Left renal cortex interstitium (tissue), 4 donors: ENCODE measurements around the gene AKT2. TPM values are rescaled to one million over a fixed set of nuclear protein-coding genes. Genes with fewer than 3 reads are reported as not detected.

Experiments
- DNase-seq, 4 donors: peaks; one replicate each; pipeline ENCODE4 v3.0.0-alpha.2; 2013; ENCODE audit warnings: low read depth in 4 of 4, low spot score in 2 of 4, missing footprints in 1 of 4
- polyA plus RNA-seq, 4 donors: library from polyadenylated mRNA; unstranded; fragments of 120-200 nt; gene quantifications; one replicate each; pipeline ENCODE4 v1.2.1, GENCODE V29; 2013; ENCODE audit not compliant: insufficient read length in 4 of 4

The AKT2 gene
- polyA plus RNA-seq, 4 donors = 131 to 226 (median 200) TPM

DNA sequence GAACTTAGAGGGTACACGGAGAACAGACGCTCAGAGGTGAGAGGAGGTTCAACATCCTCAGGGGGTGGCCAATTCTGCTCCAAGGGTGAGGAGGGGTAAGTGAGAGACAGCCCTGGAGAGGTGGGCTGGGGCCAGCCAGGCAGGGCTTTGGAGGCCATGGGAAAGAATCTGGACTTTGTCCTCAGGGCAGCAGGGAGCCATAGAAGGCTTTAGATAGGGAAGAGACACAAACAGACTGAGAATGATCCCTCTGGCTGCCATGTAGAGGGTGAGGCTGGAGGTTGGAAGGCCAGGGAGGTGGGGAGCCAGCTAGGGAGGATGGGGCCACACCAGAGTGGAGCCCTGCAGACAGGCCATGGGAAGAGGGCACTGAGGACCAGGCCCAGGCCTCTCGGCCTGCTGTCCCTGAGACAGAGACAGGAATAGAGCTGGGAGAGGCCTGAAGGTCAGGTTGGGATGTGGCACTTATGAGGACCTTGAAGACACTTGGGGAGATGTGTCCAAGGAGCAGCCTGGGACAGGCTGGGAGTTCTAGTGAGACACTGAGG, 29.5 kb downstream of the AKT2 start:
- DNase-seq = no peak

DNA sequence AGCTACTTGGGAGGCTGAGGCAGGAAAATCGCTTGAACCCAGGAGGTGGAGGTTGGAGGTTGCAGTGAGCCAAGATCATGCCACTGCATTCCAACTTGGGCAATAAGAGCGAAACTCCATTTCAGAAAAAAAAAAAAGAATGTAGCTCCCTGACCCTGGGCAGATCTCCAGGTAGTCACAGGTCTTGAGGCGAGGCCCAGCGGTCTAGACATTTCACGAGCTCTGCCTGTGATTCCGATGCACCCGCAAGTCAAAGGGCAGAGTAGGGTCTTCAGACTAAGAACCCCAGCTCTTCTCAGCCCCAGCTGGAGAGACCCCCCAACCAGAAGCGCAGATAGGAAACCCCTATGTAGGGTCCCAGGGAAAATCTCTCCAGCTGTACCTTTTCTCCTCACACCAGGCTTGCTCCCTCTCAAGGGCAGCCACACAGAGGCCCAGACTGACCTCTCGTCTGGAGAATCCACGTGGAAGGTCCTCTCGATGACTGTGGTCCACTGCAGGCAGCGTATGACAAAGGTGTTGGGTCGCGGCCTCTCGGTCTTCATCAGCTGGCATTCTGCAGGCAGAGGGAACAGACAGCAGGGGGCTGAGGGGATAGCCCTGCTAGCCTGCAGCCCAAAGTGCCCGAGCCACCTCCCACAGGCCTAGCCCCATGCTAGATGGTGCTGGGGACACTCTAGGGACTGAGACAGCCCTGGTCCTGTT, 30.3 kb downstream of the AKT2 start:
- no peak for DNase-seq

DNA sequence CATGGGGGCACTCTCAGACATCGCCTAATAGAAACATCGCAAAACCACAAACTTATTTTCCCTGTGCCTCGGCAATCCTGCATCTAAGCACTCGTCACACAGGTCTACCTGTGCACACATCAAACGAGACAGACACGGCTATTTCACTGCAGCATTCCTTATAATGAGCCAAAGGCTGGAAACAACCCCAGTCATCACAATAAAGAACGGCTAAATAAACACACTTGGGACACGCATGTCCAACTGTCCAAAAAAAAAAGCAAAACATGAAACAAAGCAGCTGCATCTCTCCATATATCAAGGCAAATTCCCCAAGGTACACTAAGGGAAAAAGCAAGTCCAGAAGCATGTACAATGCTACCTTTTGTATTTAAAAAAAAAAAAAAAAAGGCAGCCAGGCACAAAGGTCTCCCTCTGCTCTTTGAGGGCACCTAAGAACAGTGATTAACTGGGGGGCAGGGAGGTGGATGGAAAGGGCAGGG, 31.5 kb downstream of the AKT2 start:
- no peak for DNase-seq

DNA sequence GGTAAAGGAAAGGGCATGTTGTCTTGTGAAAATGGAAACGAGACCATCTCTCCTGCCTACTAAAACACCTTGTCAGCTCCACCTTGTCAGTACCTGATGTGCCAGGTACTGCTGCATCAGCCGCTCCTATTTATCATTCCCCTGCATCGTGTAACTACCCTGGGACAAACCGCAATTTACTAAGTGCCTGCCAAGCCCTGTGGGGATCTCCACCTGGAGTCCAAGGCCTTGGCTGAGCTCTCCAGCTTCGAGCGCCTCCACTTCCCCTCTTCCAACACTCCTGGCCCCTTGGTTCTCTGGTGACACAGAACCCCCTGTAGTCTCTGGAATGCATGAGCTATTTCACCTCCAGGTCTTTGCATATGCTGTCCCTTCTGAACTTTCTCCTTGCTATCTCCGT, 32.8 kb downstream of the AKT2 start:
- no peak for DNase-seq

DNA sequence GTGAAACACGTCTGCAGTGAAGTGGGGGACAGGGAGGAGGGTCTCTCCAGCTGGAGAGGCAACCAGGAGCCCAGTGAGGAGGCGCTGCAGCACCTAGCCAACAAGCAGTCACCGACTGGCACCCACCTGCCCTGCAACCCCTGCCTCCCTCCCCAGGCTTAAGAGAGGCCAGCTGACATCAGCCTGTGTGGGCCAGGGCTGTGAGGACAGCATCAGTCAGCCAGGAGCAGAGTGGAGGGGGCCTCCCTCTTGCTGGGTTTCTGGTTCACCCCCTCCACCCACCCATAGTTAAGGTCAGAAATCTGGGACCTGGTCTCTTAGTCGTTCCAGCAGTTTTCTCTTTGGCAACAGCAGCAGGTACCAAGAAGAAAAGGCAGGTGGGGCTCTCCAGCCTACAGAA, 33.2 kb downstream of the AKT2 start:
- DNase-seq = no peak

DNA sequence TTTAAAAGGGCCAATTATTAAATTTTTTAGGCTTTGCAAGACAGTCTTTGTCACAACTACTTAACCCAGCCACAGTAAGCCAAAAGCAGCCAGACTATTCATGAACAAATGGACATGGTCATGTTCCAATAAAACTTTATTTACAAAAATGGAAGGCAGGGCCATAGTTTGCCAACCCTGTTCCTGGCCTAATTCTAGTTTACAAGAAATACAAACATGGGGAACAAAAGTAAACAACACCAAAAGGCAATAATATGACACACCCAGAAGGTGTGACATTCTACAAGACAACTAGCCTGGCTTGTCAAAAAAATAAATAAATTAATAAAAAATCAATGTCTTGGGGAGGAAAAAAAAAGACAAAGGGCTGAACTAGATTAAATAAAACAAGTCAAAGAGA, 33.9 kb downstream of the AKT2 start:
- DNase-seq = no peak

DNA sequence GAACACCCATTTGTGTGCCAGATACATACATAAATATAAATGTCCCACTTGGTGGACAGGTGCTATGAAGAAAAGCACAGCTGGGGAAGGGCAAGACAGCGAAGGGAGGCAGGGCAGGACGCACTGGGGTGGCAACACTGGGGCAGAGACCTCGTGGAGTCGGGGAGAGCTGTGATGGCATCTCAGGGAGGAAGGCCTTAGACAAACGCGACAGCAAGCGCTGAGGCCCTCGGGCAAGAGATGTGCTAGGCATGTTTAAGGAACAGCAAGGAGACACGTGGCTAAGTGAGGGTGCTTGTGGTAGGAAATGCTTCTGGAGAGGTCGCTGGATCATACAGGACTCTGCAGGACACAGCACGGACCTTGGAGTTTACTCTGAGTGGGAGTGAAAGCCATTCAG, 35.4 kb downstream of the AKT2 start:
- DNase-seq = no peak

DNA sequence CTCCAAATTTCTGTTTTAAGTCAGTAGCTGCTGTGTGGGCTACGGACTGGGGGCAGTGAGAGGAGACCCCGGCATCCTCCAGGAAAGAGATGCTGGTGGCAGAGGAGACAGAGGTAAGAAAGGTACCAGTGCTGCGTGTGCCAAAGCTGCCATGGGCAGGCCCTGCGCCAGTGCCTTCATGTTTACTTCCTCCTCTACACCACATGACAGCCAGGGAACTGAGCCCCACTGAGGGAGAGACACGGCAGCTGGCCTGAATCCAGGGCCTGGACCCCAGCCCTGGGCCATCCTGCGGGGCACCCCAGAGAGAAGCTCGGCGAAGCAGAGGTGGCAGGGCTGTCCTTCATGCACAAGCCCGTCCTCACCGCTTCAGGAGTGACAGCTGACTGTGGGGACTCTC, 35.9 kb downstream of the AKT2 start:
- no peak for DNase-seq

DNA sequence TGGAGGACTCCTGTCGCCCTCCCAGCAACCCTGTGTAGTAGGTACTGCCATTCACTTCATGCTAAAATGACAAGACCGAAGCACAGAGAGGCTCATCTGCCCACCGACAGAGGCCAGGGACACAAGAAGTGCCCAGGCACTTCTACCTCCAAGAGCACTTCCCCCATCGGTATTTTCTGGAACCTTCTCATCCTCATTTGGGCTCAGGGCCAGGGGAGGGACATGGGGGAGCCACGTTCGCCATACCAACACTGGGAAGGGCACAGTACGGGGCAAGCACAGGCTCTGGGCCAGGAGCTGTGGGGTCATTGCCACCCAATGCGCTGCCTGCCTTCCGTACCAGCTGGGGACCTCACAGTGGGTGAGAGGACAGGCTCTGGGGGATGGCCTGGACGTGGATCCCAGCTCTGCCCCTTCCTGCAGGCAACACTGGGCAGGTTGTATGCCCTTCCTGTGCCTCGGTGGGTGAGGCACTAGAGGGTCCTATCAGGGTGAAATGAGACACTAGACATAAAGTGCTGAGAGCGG, 37.3 kb downstream of the AKT2 start:
- DNase-seq = no peak

DNA sequence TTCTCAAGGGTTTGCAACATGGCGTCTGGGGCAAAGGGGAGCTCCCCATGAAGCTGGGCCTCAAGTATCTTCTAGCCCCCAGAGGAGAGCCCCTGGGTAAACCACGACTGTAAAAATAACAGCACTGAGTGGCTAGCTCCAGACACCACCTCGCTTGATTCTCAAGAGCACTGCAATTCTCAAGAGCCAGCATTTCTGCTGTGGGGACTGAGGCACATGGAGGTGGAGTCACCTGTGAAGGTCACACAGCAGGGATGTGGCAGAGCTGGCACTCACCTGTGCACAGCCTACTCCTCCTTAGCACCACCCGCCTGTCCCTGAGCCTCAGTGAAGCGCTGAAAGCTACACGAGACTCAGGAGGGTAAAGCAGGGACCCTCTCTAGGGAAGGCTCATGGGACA, 38.0 kb downstream of the AKT2 start:
- DNase-seq = no peak

DNA sequence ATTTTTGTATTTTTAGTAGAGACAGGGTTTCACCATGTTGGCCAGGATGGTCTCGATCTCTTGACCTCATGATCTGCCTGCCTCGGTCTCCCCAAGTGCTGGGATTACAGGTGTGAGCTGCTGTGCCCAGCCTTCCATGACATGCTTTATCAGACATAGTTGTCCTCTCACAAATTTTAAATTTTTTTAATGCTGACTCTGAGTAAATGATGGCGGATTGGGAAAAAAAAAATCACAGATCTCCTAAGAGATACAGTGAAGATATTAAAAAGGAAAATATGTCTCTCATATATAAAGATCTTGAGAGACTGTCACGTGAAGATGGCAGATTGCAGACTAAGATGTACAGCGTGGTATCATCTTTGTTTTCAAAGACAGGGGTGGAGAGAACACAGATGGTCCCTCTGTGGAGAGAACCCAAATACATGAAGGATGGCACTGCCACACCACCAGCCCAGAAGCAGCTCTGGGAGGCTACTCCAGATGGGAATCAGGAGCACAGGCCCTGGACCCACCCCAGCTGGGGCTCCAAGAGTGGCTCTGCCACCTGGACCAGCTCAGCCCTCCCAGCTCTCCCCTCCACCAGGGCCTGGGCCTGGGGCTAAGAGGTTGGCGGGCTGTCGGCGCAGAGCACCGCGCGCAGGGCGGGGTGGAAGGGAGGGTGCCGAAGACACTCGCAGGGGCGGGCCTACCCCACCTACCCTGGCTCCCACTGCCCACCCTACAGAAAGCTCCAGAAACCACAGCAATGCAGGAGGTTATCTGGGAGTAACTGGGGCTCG, 38.7 kb downstream of the AKT2 start:
- no peak for DNase-seq

DNA sequence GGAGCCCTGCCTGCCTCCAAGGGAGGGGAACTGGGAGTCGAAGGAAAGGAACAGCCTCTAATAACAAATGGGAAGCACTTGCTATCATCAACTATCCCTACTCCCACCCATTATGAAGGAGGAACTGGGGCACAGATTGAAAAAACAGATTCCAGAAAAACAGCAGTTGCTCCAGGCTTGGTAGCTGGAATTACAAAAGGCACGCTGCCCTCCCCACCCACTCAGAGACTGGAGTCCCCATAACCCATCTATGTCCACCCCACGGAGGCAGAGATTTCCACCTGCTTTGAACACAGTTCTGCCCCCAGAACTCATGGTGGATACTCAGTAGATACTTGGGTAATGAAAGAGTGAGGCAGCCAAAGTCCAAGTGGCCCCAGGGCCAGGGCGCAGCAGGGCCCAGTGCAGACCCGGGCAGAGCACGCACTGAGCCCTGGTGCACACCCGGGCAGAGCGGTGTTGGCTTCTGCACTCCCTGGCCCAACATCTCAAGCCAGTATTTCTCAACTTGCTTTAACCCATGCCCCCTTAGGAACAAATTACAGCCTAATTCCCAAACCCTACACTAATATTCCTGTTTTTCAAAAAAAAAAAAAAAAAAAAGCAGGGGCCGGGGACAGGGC, 39.5 kb downstream of the AKT2 start:
- DNase-seq = no peak

DNA sequence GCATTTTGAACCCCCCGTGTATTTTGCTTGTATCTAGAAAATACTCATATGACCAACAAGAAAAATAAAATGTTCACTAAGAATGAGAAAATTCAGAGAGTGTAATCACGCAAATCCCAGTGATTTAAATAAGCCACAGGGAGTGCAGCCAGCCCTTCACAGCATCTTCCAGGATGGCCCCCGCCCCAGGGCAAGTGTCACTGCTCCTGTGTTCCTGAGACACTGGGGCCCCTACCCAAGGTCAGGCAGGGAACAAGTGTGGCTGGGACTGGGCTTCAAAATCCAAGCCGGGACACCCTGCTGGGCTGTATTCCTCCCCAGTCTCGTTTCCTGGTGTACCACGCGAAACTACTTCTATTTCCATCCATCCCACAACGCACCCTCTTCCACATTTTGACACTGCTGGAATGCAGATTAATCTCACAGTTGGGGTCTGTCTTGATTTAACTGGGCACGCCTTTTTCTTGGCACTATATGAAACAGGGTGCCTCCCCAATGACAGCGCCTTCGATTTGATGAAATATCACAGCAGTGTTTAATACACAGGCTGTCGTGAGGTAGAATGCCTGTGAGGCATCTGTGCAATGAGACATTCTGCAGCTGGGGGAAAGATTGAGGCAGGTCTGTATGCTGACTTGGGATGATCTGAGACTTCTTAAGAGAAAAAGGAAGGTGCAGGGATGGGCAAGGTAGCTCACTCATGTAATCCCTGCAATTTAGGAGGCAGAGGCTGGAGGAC, 40.4 kb downstream of the AKT2 start:
- DNase-seq = no peak

DNA sequence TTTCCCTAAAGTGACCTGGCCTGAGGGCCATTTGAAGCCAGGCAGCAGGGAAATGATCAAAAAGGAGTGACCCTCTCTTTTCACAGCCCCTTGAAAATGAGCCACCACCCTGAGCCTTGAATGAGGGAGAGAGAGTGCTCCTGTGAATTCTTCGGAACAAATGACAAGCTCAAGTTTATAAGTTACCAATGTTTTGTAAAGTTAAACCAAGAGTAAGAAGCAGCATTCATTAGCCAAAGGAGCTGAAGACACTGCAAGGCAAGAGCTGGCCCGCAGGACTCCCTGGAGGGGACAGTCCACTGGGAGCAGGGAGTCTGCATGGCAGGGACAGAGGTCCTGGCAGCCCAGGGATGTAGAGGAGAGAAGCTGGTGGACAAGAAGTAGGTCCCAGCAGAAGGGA, 42.0 kb downstream of the AKT2 start:
- DNase-seq = no peak

DNA sequence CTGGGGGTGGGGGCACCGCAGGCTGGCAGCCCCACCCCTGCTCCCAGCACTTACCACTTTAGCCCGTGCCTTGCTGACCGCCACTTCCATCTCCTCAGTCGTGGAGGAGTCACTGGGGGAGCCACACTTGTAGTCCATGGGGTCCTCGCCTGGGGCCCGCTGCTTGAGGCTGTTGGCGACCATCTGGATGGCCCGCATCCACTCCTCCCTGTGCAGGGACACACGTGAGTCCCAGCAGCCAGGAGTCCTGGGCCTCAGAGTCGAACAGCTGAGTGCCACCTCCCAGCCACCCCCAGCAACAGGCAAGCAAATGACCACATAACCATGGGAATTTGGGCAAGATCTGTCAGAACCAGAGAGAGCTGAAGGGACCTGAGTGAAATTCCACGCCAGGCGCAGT, 42.7 kb downstream of the AKT2 start:
- no peak for DNase-seq

DNA sequence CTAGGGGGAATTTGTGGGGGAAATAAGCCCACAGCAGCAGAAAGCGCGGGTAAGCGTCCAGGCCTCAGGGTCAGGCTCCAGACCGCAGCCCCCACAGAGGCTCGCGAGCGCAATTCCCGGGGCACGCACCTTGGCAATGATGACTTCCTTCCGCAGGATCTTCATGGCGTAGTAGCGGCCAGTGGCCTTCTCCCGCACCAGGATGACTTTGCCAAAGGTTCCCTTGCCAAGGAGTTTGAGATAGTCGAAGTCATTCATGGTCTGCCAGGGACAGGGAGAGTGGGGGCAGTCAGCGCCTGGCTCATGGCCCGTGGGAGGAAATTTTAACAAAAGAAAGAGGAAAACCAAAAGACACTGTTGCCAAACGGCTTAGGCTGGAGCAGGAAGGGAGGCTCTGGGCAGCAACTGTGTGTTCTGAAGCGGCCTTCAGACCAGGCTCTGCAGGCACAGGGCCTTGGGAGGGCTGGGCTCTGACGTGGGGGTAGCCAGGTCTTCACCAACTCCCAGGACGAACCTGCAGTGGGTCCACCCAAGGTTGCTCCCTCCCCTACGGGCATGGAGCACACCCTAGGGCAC, 43.2 kb downstream of the AKT2 start:
- no peak for DNase-seq

DNA sequence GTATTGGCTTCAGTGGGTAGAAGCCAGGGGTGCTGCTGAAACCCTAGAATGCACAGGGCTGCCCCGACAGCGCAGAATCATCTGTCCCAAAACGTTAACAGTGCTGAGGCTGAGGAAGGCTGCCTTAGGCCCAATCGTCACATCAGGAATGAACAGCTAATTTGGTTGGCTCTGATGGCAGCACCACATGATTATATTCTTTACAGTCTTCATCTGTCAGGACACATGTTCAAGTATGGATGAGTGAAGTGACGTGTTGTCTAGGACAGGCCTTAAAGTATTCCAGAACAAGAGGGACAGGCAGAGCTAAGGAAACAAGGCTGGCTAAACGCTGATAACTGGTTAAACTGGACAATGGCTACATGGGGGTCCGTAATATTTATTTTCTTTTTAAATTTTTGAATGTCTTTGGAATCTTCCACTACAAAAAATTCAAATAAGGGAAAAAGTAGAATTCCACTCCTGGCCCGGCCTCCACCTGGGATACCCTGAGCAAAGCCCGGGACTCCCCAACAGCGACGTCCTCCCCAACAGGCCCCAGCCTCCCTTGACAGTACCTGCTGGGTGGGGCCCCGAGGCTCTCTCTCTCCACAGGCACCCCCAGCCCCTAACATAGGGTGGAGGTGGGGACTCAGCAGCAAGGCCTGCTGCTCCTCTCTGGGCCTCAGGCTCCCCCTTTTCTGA, 43.9 kb downstream of the AKT2 start:
- DNase-seq = no peak

DNA sequence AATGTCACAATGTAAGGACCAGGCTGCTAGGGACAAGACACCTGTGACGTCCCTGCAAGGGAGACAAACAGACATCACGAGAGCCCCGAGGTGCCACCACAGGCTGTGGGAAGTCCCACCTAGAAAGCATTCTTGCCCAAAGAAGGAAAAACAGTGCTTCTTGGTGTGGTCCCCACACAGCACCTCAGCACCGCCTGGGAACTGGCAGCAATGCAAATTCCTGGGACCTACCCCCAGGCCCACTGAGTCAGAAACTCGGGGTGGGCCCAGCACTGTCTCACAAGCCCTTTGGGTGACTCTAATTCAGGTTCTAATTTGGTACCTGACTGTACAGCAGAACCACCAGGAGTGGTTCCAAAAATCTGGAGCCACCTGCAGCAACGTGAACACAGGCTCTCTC, 44.8 kb downstream of the AKT2 start:
- DNase-seq = no peak

DNA sequence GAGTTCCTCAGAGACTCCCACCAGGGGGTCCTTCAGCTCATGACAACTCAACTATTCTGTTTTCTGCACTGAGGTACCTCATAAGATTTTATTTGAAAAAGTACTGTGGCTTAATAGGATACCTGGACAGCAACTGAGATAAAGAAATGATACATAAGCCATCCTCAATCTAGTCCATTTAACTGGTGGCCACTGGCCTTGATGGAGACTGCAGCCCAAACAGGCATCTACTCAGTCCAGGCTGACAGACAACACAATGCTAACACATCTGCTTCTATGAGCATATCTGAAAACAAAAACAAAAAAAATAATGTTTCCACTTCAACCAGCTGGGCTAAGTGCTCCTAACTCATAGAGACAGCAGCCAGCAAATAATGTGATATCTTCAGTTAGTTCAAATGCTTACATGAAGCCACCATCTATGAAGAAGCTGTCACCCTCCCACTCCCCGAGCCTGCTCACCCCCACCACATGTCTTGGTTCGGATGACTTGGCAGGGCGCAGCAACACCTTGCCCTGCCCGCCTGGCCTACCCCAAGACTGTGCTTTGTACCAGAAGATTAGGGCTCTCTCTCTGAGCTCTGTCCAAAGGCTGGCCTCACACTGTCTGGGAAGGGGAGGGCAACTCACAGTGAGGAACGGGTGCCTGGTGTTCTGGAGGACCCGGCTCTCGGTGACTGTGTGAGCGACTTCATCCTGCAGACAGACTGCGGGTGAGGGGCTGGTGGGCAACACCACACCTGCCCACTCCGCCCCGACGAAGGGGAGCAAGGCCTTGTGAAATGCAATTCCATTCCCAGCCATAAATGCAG, 45.5 kb downstream of the AKT2 start:
- DNase-seq = no peak
